GM15510 (cell line): ENCODE results near the gene HAGH.

Experiments used
- POLR2A ChIP-seq: IDR thresholded peaks from 3 replicates; pipeline ENCODE4 v1.6.1; 2011; ENCODE audit warnings: borderline replicate concordance; ENCODE audit not compliant: insufficient read length; ENCODE audit errors: extremely low read depth

HAGH gene

DNA sequence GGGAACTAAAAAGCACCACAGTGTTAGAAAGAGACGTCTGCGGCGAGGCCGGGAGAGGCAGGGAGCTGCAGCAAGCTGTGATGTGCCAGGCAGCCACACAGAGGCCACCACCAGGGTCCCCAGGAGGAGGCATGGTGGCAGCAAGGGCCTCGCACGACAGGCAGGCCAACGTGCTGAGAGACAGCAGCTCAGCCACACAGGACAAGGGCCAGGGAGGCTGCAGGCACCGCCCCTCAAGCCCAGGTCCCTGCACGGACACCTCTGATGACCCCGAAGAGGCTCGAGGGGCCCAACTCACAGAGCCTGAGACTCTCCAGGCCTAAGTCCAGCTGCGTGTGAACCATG, 5.7 kb downstream of the HAGH start:
- TF ChIP-seq POLR2A: no peak

DNA sequence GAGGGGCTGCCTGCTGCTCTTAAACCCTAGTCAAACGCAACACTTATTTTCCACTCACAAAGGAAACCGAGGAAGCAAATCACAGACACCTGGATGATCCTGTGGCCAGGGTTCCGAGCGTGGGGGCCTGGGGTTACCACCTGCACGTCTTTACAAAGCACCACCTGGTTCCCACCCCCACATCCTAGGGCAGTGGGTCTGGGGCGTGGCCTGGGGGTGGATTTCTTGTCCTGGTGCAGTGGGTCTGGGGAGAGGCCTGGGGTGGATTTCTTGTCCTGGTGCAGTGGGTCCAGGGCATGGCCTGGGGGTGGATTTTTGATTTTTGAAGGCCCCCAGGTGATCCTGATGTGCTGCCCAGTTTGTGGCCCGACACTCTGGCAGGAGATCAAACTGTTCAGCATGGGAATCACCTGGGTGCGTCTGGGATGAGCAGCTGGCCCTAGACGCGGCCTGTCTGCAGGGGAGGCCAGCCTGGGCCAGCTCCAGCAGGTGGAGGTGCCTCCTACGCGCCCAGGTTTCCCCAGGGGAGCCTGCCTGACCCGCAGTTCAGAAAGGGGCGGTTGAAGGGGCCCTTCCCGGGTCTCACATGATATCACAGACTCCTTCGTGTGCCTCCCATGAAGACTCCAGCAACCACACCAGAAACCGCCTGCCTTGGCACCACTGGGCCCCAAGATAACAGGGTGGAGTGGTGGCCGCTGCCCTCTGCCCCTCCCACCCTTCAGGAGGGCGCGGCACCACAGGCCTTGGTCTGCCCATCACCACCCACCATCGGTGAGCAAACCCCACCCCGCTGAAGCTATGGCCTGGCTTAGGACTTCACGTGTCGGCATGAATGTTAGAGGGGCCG, 6.3 kb downstream of the HAGH start:
- no peak for TF ChIP-seq POLR2A

DNA sequence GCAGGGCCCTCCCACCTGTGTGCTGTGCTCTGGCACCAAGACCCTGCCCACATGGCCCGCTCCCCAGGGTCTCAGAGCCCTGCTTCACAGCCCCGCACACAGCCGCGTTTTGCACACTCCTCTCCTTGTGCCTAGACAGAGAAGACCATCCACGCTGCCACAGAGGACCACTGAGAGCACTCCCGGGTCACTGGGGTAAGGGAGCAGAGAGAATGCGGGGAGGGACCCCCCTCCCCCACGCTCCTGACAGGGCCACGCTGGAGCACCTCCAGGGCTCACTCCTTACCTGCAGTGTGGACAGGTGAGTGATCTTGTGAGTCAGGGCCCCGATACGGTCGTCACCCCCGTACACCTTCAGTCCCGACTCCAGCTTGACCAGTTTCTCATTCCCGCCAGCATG, 7.0 kb downstream of the HAGH start:
- TF ChIP-seq POLR2A: no peak

DNA sequence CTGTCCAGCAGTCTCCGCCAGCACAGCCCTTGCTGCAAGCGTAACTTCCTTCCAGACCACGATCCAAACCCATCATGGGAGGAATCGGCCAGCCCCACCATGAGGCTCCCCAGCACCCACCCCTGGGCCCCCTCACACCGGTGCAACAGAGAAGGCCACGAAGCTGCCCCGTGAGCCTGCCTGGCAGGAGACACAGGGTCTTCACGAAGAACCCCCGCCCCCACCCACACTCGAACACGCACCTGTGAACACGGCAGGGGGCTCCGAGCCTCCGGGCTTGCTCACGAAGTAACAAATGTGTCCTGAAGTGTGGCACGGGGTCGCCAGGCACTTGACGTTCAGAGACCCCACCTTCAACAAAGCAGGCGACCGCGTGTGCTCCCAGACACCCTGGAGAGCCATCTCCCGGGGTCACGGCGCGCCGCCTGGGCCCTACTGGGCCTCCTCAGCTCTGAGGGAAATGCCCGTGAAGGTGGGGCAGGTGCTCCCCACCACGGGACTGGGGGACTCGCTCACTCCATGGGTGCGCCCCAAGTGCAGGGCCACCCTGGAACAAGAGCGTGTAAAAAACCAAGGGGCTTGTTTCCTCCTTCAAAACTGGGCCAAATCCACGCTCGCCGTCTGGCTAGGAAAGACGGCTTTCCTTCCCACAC, 7.6 kb downstream of the HAGH start:
- no peak for TF ChIP-seq POLR2A

DNA sequence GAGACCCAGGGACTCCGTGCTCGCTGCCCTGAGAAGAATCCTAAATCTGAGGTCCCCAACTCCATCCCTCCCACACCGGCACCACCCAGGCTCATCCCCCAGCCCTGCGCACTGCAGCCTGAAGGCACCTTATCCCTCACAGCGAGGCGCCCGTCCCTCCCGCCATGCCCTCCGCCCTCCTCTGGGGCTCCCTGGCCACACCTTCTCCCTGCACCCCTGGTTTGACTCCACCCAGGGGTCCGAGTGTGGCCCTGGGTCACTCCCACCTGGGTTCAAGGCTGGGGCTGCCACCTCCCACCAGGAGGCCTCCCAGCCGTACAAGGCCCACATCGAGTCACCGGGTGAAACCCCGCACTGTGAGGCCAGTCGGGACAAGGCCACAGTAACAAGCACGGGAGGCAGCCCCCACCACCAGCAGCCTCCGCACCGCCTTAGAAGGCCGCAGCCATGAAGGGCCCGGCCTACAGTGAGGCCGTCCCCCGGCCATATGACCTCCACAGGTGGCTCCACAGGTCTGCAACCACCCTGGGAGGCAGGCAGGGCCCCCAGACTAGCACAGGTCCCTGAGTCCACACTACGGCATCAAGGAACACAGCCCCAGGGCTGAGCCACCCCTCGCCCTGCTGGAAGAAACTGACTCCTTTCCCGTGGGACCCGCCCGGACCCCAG, 8.3 kb downstream of the HAGH start:
- TF ChIP-seq POLR2A: no peak

DNA sequence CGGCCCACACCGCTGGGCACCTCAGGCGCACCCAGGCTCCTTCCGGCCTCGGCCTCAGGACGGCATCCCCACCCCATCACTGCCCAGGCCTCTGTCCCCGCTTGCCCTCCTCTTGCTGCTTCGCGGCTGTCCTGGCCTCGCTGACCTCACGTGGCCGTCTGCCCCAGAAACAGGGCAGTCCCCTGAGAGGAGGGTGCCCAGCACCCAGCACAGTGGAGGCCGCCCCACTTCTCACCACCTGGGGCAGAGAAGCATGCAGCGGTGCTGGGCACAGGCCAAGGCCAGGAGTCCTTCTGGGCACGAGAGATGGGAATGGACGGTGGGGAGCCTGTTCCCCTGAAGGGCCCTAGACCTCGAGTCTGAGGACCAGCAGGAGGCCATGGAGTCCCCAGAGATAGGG, 8.9 kb downstream of the HAGH start:
- TF ChIP-seq POLR2A: no peak

DNA sequence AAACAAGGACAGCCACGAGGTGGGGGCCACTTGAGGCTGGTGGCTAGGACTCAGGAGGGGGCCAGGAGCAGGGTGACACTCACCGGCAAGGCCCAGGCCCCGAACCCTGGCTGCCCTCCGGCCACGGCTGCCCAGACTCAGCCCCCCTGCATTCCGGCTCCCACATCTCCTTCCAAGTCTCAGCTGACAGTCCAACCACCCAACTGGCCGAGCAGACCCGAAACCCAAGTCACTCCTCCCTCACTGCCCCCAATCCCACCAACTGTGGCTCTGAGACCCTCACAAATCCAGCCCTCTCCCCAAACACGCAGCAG, 9.4 kb downstream of the HAGH start:
- no peak for TF ChIP-seq POLR2A

DNA sequence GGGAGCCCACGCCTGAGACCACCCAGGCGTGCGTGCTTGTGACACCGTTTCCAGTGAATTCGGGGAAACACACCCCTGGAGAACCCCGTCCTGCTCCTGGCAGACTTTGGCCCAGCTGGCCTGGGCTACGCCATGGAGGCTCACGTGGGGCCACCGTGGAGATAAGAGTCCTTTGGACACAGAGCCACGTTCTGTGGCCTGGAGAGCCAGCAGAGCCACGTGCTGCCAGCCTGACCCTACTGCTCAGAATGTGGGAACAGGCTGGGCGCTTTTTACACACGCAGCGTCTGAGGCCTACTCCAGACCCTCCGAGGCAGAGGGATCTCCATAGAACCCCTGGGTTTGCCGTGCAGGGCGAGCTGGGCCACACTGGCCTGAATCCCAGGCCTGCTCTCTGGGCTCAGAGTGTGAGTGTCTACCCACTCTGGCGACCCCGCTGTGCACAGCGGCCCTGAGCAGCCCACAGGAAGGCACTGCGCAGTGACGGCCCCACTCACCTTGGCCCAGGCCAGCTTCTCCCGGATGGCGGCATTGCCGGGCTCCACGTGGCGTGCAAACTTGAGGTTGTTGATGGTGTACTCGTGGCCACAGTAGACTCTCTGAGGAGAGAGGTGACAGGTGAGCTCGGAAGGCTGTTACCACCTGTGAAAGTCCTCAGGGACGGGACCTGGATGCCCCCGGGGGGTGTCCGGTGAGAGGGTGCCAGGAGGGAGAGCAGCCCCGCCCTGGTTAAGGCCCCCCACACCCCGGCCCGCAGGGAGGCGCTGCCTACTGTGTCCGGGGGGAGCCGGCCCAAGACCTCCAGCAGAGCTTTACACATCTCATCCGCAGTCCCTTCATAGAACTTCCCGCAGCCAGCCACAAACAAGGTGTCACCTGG, 10.0 kb downstream of the HAGH start:
- no peak for TF ChIP-seq POLR2A

DNA sequence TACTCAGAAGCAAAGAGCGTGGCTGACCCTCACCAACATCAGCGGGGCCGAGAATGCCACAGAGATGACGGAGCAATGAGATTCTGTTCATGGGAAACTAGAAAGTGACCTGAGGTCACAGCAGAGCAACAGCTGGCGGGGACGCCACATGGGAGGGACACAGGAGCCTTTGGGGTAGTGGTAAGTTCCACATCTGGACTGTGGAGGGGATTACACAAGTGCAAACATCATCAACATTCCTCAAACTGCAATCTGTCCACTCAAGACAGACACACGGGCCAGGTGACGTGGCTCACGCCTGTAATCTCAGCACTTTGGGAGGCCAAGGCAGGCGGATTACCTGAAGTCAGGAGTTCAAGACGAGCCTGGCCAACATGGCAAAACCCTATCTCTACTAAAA, 11.2 kb downstream of the HAGH start:
- no peak for TF ChIP-seq POLR2A

DNA sequence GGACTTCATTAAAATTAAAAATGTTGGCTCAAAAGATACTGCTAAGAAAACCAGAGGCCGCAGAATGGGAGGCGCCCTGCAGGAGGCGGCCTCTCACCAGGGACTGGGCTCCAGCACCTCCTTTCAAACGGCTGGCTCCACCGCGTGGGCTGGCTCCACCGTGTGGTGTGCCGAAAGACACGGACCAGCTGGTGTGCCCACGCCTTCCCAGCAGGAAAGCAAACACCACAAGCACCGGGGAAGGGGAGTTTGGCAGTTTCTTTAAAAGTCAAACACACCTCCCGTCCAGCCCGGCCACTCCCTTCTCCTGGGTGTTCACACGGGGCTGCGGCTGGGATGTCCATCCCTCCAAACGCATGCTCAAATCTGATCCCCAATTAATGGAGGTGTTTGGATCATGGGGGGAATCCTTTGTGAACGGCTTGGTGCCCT, 13.9 kb downstream of the HAGH start:
- no peak for TF ChIP-seq POLR2A

DNA sequence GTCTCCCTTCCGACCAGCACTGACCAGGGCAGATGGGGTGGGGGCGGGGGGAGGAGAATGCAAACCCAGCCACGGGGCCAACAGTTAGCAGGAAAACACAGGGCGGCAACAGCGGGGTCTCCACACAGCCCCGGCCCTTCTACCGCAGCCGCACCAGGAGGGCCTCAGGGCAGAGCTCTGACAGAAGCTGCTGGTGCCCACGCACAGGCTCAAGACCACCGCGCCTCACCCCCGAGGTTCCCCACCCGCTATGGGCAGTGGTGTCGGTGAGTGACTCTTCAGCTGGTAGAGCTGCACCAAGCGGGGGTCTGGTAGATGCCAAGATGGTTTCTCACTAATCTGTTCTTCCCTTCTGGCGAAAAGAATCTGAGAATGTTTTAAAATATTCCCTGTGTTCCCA, 16.1 kb downstream of the HAGH start:
- TF ChIP-seq POLR2A: no peak

DNA sequence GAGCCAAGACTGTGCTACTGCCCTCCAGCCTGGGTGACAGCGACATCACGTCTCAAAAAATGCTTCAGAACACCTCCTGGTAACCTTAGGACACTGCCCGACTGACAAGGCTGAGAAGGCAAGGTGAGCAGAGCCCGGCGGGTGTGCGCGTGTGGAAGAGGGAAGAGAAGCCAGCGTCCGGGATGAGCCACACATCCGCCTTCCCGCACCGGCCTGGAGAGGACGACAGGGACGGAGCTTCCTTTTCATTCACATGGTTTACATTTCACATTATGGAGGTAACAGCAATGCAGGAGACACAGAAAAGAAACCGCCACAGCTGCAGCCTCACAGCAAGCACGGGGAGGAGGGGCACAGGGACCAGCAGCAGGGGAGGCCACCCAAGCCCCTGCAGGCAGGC, 16.5 kb downstream of the HAGH start:
- TF ChIP-seq POLR2A: no peak

DNA sequence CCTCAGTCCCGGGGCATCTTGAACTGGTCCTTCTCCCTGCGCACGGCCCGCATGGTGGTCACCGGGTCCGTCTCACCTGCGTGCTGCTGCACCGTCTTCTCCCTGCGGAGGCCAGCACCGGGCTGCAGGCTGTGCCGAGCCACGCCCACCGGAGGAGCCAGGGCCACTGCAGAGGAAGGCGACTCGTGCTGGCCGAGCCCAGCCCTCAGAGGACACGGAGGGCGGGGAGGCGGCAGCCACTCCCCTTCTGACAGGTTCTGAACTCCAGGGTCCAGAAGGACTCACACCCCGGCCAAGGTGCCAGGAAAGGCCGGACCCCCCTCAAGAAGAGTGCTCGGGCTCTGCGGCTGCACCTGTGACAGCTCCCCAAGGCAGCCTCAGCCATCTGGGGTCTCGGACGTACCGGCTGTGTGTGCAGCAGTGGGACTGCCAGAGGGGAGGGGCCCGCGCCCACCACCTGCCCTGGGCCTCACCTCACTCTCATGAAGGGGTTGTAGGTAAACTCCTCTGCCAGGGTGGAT, 17.3 kb downstream of the HAGH start:
- no peak for TF ChIP-seq POLR2A

DNA sequence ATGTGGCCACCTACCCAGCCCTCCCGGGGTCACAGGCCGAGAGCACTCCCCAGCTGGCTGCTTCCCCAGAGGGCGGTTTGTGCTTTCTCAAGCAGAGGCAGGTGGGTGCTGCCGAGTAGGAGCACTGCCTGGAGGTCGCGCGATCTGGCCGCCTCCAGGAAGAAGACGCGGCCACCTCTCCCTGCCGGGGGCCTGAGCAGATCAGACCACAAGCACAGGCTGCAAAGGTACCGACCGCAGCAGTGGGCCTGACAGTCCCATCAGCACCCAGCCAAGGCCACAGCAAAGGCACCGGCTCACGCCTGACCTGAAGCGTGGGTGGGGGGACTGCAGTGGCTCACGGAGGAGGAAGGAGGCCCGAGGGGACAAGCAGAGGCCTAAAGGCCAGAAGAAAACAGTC, 17.9 kb downstream of the HAGH start:
- TF ChIP-seq POLR2A: no peak

DNA sequence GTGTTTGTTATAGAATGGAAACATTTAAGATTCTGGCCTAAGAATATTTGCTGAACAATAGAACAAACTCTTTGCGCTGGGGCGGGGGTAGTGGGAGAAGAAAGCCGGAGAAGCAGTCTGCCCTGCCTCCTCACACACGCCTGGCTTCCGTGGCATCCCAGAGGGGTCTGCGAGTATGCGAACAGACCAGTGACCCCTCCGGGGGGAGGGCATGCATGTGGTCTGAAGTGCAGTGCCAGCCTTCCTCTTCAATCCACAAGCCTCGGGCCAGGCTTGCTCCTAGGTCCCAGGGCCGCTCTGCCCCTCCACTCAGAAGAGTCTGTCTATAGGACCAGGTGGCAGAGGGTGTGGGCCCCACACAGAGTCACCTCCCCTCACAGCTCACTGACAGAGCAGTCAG, 19.0 kb downstream of the HAGH start:
- TF ChIP-seq POLR2A: no peak
